Measurements from ENCODE around the gene TCFL5.
"Not testable (repeated sequence)": the region's sequence is repeated elsewhere in the genome, so short reads cannot be mapped to it uniquely, and the experiment has no call there.

The TCFL5 gene

GRCh38 chr20:62852841-62853240 is 8.8 kb downstream of the TCFL5 start:
- DNase-seq: no peak

GRCh38 chr20:62852196-62852595 is 9.4 kb downstream of the TCFL5 start:
- DNase-seq: no peak

- no peak for DNase-seq
Measured at GRCh38 chr20:62850333-62850974, 11.2 kb downstream of the TCFL5 start.

GRCh38 chr20:62849431-62849830 is 12.2 kb downstream of the TCFL5 start:
- no peak for DNase-seq

GRCh38 chr20:62848917-62849316 is 12.7 kb downstream of the TCFL5 start:
- DNase-seq: not testable (repeated sequence)

- no peak for DNase-seq
Measured at GRCh38 chr20:62846166-62846890, 15.3 kb downstream of the TCFL5 start.

GRCh38 chr20:62845416-62846160 is 16.0 kb downstream of the TCFL5 start:
- no peak for DNase-seq

GRCh38 chr20:62844182-62844581 is 17.4 kb downstream of the TCFL5 start:
- no peak for DNase-seq

- DNase-seq: no peak
Measured at GRCh38 chr20:62843656-62844055, 18.0 kb downstream of the TCFL5 start.

- no peak for DNase-seq
Measured at GRCh38 chr20:62841705-62842212, 19.9 kb downstream of the TCFL5 start.

- DNase-seq: no peak
Measured at GRCh38 chr20:62840244-62841197, 21.1 kb downstream of the TCFL5 start.

- no peak for DNase-seq
Measured at GRCh38 chr20:62839816-62840215, 21.8 kb downstream of the TCFL5 start.

- no peak for DNase-seq
Measured at GRCh38 chr20:62839261-62839660, 22.4 kb downstream of the TCFL5 start.

GRCh38 chr20:62838128-62838891 is 23.3 kb downstream of the TCFL5 start:
- DNase-seq: no peak

- no peak for DNase-seq
Measured at GRCh38 chr20:62837790-62838127, 23.9 kb downstream of the TCFL5 start.

- DNase-seq: no peak
Measured at GRCh38 chr20:62836967-62837490, 24.6 kb downstream of the TCFL5 start.

GRCh38 chr20:62835931-62836861 is 25.4 kb downstream of the TCFL5 start:
- DNase-seq: no peak

- no peak for DNase-seq
Measured at GRCh38 chr20:62834967-62835730, 26.5 kb downstream of the TCFL5 start.

GRCh38 chr20:62832951-62833391 is 28.7 kb downstream of the TCFL5 start:
- no peak for DNase-seq

All from stimulated activated naive CD4-positive, alpha-beta T cell (primary cell).